Measurements from ENCODE around the gene SHD. TPM values are rescaled to one million over a fixed set of nuclear protein-coding genes. Genes with fewer than 3 reads are reported as not detected.

Gene SHD
- total RNA-seq, 4 donors from 2014 or later = not detected

- H3K9me3 ChIP-seq = no peaks in the 10 kb centered on the region
- H3K27ac ChIP-seq = no peak within 1 kb of the TSS
- WGBS, 2 donors (ENCODE audit: low coverage in 1 of 2) = 4% methylated on average over 4 of the region's 63 CpGs; no CpG with 5 or more reads in 1 of the 2 donors
- TF ChIP-seq CTCF (IDR thresholded peaks at IDR 0.05) (no peak), POLR2AphosphoS5 (IDR thresholded peaks at IDR 0.05) (no peak), EP300 (IDR thresholded peaks at IDR 0.05) (no peak), POLR2A (IDR thresholded peaks at IDR 0.05) (no peak)
- peaks cover 0 to 9% (median 4%) of the 10 kb centered on the region in 3 donors for H3K4me1 ChIP-seq
- H3K27me3 ChIP-seq = peaks cover 42% of the 10 kb centered on the region
- ATAC-seq = no peak
- no peaks in the 10 kb centered on the region for H3K36me3 ChIP-seq
- peak within 1 kb of the TSS in 1 of 2 donors; percentile 38 for H3K4me3 ChIP-seq
Observed at GRCh38 chr19:4304538-4305256, 25.6 kb downstream of the SHD start, which contains the start of gene FSD1. Gene FSD1 (plus strand): TSS chr19:4304598. CDS start chr19:4304747, 149 bp downstream.

GRCh38 chr19:4305257-4305612 is 26.2 kb downstream of the SHD start:
- TF ChIP-seq EP300 (IDR thresholded peaks at IDR 0.05) (no peak), POLR2AphosphoS5 (IDR thresholded peaks at IDR 0.05) (no peak), POLR2A (IDR thresholded peaks at IDR 0.05) (no peak), CTCF (IDR thresholded peaks at IDR 0.05) (no peak)
- no peak for ATAC-seq
- Histone ChIP-seq H3K4me3 (no peak overlapping the region), H3K9me3 (no peaks in the 10 kb centered on the region), H3K27ac (no peak overlapping the region), H3K36me3 (no peaks in the 10 kb centered on the region), H3K4me1 (peaks cover 0 to 9% (median 4%) of the 10 kb centered on the region in 3 donors), H3K27me3 (peaks cover 42% of the 10 kb centered on the region)
- 40 to 80% methylated on average over 1 to 3 of the region's 7 CpGs for WGBS, 2 donors (ENCODE audit: low coverage in 1 of 2)

GRCh38 chr19:4305659-4306058 is 26.6 kb downstream of the SHD start:
- peaks cover 42% of the 10 kb centered on the region for H3K27me3 ChIP-seq
- H3K4me3 ChIP-seq = no peak overlapping the region
- no peak for ATAC-seq
- no peak for TF ChIP-seq CTCF (IDR thresholded peaks at IDR 0.05)
- no peak for TF ChIP-seq POLR2A (IDR thresholded peaks at IDR 0.05)
- TF ChIP-seq EP300 (IDR thresholded peaks at IDR 0.05) = no peak
- no peak for TF ChIP-seq POLR2AphosphoS5 (IDR thresholded peaks at IDR 0.05)
- 50% methylated on average over 2 of the region's 16 CpGs; no CpG with 5 or more reads in 1 of the 2 donors for WGBS, 2 donors (ENCODE audit: low coverage in 1 of 2)
- no peak overlapping the region for H3K27ac ChIP-seq
- H3K9me3 ChIP-seq = no peaks in the 10 kb centered on the region
- no peaks in the 10 kb centered on the region for H3K36me3 ChIP-seq
- peaks cover 0 to 9% (median 4%) of the 10 kb centered on the region in 3 donors for H3K4me1 ChIP-seq

- 96 to 100% methylated on average over 1 to 5 of the region's 22 CpGs for WGBS, 2 donors (ENCODE audit: low coverage in 1 of 2)
- no peaks in the 10 kb centered on the region for H3K4me1 ChIP-seq
- peaks cover 13% of the 10 kb centered on the region for H3K27me3 ChIP-seq
- no peak overlapping the region for H3K4me3 ChIP-seq
- no peaks in the 10 kb centered on the region for H3K9me3 ChIP-seq
- H3K27ac ChIP-seq = no peak overlapping the region
- TF ChIP-seq POLR2AphosphoS5 (IDR thresholded peaks at IDR 0.05) (no peak), POLR2A (IDR thresholded peaks at IDR 0.05) (no peak), EP300 (IDR thresholded peaks at IDR 0.05) (no peak), CTCF (IDR thresholded peaks at IDR 0.05) (no peak)
- H3K36me3 ChIP-seq = no peaks in the 10 kb centered on the region
- ATAC-seq = no peak
Observed at GRCh38 chr19:4310247-4311121, 31.4 kb downstream of the SHD start.
